Ovary (tissue), 3 donors: ENCODE results near the gene CLDN19.

Experiments used
- CTCF ChIP-seq, 3 donors: fragments of 450-650 bp in 2 of 3; fragments of 200-600 bp in 1 of 3; IDR thresholded peaks; one replicate each; pipeline versions ENCODE4 v1.5.1 to v1.8.0; 2016 to 2022; ENCODE audit warnings: antibody characterized with exemption in 3 of 3, mild to moderate bottlenecking in 1 of 3
- EP300 ChIP-seq: sonication (generic); formaldehyde crosslinking; IDR thresholded peaks from one replicate; pipeline ENCODE4 v1.6.1; 2017; ENCODE audit warnings: antibody characterized with exemption
- POLR2A ChIP-seq: fragments of 450-650 bp; IDR thresholded peaks from one replicate; pipeline ENCODE4 v1.6.1; 2017; ENCODE audit warnings: antibody characterized with exemption, mild to moderate bottlenecking, moderate library complexity
- donor health status: DM: no; HTN: no; CAD: no.

GRCh38 chr1:42757892-42758275 is 17.8 kb upstream of the CLDN19 start:
- TF ChIP-seq CTCF (IDR thresholded peaks at IDR 0.05) = no peak
- no peak for TF ChIP-seq EP300
- no peak for TF ChIP-seq POLR2A
